Measurements from ENCODE around the gene AXIN1. TPM values are rescaled to one million over a fixed set of nuclear protein-coding genes. Genes with fewer than 3 reads are reported as not detected.
"Not testable (repeated sequence)": the region's sequence is repeated elsewhere in the genome, so short reads cannot be mapped to it uniquely, and the experiment has no call there.

The AXIN1 gene
- total RNA-seq, 1 experiment from 2014 or later = 22.6 TPM

GRCh38 chr16:386641-387156 lies 34.2 kb upstream of the AXIN1 start:
- DNase-seq (ENCODE audit: low read depth, low spot score) = peak; percentile 96
- in situ Hi-C loops (cut with HindIII; ENCODE audit: low pct_unique_long_range_greater_than_20kb, low sequenced_read_pairs) = no loop called here

DNA sequence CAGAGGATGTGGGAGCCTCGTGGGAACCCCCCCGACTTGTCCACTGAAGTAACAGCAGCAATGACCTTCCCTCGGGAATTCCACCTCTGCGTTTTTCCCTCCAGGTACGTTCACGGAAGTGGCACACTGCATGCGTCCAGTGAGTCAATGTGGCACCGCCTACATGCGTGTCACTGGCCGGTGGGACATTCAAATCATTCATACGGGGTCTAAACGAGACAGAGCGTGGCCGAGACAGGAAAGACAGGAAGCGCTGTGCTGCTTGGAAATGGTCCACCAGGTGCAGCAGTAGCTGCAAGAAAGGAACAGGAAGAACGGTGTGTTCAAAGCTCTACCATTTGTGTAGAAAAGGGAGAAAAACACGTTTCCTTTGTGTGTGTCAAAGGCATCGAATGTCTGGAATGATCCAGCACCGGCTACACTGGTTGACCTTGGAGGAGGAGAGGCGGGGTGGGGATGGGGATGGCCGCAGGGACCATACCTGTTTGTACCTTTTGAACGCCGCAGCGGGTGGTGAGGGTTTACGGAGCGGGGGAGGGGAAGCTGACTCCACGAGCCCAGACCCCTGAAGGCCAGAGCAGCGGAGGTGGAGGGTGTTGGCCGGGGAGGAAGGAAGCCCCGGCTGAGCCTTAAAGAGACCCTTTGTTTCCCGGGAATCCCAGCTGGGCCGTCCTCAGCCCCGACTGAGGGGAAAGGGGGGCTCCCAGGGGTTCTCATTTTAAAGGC lies 31.0 kb upstream of the AXIN1 start:
- in situ Hi-C loops (cut with HindIII; ENCODE audit: low pct_unique_long_range_greater_than_20kb, low sequenced_read_pairs) = no loop called here
- DNase-seq (ENCODE audit: low read depth, low spot score) = peak; percentile 49

DNA sequence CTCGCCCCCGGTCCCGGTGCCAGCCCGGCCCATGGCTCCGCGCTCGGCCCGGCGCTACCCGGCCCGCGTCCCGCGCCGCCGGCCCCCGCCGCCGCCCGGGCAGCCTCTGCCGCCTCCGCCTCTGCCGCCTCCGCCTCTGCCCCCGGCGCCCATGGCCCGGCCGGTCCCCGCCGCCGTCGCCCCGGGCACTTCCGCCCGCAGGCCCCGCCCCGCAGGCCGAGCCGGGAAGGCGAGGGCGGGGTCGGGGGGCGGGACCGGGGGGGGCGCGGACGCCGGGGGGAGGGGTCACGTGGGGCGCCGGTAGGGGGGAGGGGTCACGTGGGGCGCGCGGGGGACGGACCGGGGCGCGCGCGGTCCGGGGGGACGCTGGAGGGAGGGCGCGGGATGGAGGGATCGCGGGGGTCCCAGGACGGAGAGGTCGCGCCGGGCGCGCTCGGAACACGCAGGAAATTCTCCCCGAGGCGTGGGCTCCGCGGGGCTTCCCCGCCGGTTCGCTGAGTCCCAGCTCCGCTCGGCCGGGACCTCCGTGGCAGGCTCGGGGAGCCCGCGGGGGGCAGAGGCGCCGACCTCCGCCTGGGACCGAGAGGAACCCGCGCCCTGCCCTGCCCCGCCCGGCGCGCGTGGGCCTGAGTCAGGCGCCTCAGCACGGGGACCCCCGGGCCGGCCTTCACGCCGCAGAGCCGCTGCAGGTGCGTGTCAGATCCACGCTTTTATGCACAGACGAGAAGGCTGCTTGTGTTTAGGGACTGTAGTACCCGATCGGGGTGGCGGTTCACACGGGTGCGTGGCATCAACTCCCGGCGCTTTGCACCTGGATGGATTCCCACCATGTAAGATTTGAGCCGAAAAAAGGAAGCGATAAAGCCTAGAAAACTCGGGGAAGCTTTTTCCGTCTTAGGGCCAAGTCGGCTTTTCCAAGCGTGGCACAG lies 29.5 kb upstream of the AXIN1 start, which contains the start of gene PGAP6:
PGAP6 (minus strand) TSS at position 190 of the 929 bp plus-strand sequence; CDS start at position 33, 157 bp downstream.
- peak; percentile 49 for DNase-seq (ENCODE audit: low read depth, low spot score)
- in situ Hi-C loops (cut with HindIII; ENCODE audit: low pct_unique_long_range_greater_than_20kb, low sequenced_read_pairs) = no loop called here

DNA sequence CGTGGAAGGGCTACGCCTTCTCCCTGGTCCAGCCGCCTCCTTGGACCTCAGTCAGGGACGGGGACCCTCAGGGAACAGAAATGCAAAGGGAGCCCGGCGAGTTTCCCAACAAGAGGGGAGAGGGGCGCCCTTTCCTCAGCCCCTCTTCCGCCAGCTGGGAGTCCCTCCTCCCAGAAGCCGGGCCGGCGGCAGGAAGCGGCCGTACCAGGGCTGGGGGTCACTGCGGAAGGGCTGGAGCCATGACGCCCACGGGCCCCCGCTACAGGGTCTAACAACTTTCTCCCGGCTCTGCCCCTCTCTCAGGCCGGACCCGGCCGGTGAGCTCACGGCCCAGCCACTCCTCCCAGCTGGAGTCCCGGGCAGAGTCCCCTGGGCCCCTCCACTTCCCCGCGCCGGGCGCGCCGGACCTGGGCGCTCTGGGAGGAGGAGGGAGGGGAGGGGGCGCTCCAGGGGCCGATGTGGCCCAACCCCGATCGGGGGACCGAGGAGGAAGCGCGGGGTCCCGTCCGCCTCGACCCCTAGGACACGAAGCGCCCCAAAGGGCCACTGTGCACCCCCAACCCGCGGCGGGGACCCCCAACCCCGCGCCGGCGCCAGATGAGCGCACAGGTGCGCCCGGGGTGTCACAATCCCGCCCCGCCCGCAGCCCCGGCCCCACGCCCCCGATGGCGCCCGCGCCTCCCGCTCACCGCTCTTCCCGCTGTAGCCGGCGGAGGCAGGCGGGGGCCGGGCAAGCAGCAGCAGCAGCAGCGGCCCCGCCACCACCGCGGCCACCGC lies 28.7 kb upstream of the AXIN1 start:
- DNase-seq (ENCODE audit: low read depth, low spot score) = no peak
- in situ Hi-C loops (cut with HindIII; ENCODE audit: low pct_unique_long_range_greater_than_20kb, low sequenced_read_pairs) = no loop called here

DNA sequence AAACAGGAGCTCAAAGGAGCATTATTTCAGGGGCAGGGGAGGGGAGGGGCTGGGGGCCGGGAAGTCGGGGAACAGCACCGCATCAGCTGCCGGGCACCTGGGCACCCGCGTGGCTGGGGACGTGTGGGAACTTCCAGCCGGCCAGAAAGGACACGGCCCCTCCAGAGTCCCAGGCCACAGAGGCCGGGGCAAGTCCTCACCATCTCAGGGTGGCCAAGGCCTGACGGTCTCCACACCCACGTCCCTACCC lies 28.2 kb upstream of the AXIN1 start:
- no peak for DNase-seq (ENCODE audit: low read depth, low spot score)
- in situ Hi-C loops (cut with HindIII; ENCODE audit: low pct_unique_long_range_greater_than_20kb, low sequenced_read_pairs) = no loop called here

GRCh38 chr16:379961-380761 lies 27.6 kb upstream of the AXIN1 start:
- in situ Hi-C loops (cut with HindIII; ENCODE audit: low pct_unique_long_range_greater_than_20kb, low sequenced_read_pairs) = no loop called here

DNA sequence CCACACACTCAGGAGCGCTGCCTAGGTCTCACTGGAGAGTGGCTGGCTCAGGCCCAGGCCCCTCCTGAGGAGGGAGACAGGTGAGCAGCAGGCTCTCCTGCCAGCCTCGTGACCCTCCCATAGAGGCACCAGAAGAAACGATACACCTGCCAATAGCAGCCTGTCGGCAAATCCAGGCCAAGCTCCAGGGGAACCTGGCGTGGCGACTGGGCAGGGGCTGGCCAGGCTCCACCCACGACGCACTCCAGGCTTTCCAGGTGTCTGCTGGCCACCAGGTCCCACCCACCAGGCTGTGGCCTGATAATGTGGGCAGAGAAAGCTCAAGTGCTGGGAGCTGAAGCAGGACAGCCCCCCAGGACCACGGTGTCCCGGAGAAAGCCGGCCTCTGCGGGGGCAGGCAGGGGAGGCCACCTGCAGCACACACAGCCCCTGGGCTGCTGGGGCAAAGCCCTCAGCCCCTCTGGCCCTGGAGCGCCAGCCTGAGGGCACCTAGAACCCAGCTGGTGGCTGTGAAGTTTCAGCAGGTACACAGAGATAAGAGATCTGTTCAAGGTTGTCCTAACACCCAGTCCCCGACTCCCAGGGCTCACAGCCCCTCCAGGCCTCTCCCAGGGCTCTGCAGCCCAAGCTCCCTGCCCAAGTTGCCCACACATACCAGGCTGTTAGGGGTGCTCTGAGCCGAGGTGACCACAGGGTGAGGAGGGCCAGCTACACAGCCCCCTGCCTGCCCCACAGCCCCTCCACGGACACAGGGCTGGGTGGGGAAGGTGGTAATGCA lies 26.8 kb upstream of the AXIN1 start:
- no peak for DNase-seq (ENCODE audit: low read depth, low spot score)
- in situ Hi-C loops (cut with HindIII; ENCODE audit: low pct_unique_long_range_greater_than_20kb, low sequenced_read_pairs) = no loop called here

More at GRCh38 chr16:379961-380761, 27.6 kb upstream of the AXIN1 start:
- DNase-seq (ENCODE audit: low read depth, low spot score) = no peak

- DNase-seq (ENCODE audit: low read depth, low spot score) = no peak
These were observed 26.3 kb upstream of the AXIN1 start for GRCh38 chr16:378821-379182.

DNA sequence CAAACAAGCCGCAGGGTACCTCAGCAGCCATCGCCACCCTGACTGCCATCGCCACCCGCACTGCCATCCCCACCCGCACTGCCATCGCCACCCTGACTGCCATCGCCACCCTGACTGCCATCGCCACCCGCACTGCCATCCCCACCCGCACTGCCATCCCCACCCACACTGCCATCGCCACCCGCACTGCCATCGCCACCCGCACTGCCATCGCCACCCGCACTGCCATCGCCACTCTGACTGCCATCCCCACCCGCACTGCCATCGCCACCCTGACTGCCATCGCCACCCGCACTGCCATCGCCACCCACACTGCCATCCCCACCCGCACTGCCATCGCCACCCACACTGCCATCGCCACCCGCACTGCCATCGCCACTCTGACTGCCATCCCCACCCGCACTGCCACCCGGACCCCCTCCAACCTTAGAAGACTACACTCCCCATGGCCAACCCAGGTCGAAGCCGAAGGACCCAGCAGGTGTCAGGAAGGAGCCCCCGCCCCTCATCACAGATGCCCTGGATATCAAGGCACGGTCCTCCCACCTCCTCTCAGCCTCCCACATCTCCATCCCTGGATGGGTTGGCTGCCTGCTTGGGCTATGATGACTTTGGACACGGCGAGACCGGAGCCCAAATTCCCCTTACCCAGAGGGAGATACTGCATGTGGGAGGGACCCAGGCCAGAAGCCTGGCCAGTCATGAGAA lies 25.7 kb upstream of the AXIN1 start:
- DNase-seq (ENCODE audit: low read depth, low spot score); in situ Hi-C loops (cut with HindIII; ENCODE audit: low pct_unique_long_range_greater_than_20kb, low sequenced_read_pairs): not testable (repeated sequence)

More at GRCh38 chr16:378821-379182, 26.3 kb upstream of the AXIN1 start:
- in situ Hi-C loops (cut with HindIII; ENCODE audit: low pct_unique_long_range_greater_than_20kb, low sequenced_read_pairs) = no loop called here

- in situ Hi-C loops (cut with HindIII; ENCODE audit: low pct_unique_long_range_greater_than_20kb, low sequenced_read_pairs) = no loop called here
- DNase-seq (ENCODE audit: low read depth, low spot score) = no peak
These were observed 25.0 kb upstream of the AXIN1 start for GRCh38 chr16:377419-377951.

DNA sequence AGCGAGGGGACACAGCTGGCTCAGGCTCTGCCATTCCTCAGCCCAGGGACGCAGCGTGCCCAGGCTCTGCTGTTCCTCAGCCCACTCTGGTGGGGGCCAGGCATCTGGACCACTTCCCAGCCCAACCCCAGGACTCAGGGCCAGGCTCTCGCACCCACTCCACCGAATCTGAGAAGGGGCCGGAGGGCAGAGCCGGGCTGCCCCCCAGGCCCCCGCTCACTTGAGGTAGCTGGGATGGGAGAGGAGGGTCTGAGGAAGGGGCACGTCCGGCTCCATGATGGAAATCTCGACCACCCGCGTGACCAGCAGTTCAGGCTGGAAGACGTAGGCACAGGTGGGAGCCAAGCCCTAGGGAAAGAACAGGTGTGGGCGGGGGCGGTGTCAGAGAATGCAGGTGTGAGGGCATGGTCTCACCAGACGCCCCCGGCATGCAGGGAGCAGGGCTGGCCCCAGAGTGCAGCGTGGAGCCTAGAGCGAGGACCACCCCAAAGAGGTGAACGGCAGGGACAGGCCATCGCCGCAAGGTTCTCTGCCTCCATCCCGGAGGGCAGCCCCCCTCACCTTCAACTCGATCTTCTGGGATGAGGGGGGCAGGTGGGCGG lies 24.4 kb upstream of the AXIN1 start:
- in situ Hi-C loops (cut with HindIII; ENCODE audit: low pct_unique_long_range_greater_than_20kb, low sequenced_read_pairs) = no loop called here
- DNase-seq (ENCODE audit: low read depth, low spot score) = no peak

- in situ Hi-C loops (cut with HindIII; ENCODE audit: low pct_unique_long_range_greater_than_20kb, low sequenced_read_pairs) = no loop called here
- no peak for DNase-seq (ENCODE audit: low read depth, low spot score)
These were observed 23.6 kb upstream of the AXIN1 start for GRCh38 chr16:375927-376816.

DNA sequence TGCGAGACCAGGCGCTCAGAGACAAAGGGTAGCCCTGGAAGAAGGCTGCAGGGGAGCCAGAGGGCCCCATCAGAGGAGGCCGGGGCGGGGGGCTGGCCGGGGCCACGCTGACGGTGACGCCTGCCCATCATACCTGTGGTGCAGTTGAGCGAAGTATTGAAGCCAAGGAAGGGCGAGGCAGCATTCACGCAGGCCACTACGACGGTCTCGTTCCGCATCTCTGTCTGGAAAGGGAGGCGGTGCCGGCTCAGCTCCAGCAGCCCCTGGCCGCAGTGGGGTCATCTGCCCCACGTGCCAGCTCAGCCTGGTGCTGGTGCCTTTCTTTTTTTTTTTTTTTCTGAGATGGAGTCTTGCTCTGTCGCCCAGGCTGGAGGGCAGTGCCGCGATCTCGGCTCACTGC lies 22.7 kb upstream of the AXIN1 start:
- DNase-seq (ENCODE audit: low read depth, low spot score) = no peak
- in situ Hi-C loops (cut with HindIII; ENCODE audit: low pct_unique_long_range_greater_than_20kb, low sequenced_read_pairs) = no loop called here

GRCh38 chr16:374616-374926 lies 22.0 kb upstream of the AXIN1 start:
- in situ Hi-C loops (cut with HindIII; ENCODE audit: low pct_unique_long_range_greater_than_20kb, low sequenced_read_pairs) = no loop called here
- no peak for DNase-seq (ENCODE audit: low read depth, low spot score)
